M059J (cell line): ENCODE results near the gene ASAP2. TPM values are rescaled to one million over a fixed set of nuclear protein-coding genes. Genes with fewer than 3 reads are reported as not detected.

ENCODE experiments used
- DNase-seq: peaks from one replicate; pipeline ENCODE4 v3.0.0-alpha.2; 2012; ENCODE audit warnings: low read depth
- total RNA-seq: library from RNA; depleted of rRNA; stranded (reverse); fragments of >200 nt; shearing (Covaris generic); gene quantifications from 2 replicates; pipeline ENCODE4 v1.2.3, GENCODE V29; 2014

ASAP2 gene
- total RNA-seq, 1 experiment from 2014 or later: 17.2 TPM

DNA sequence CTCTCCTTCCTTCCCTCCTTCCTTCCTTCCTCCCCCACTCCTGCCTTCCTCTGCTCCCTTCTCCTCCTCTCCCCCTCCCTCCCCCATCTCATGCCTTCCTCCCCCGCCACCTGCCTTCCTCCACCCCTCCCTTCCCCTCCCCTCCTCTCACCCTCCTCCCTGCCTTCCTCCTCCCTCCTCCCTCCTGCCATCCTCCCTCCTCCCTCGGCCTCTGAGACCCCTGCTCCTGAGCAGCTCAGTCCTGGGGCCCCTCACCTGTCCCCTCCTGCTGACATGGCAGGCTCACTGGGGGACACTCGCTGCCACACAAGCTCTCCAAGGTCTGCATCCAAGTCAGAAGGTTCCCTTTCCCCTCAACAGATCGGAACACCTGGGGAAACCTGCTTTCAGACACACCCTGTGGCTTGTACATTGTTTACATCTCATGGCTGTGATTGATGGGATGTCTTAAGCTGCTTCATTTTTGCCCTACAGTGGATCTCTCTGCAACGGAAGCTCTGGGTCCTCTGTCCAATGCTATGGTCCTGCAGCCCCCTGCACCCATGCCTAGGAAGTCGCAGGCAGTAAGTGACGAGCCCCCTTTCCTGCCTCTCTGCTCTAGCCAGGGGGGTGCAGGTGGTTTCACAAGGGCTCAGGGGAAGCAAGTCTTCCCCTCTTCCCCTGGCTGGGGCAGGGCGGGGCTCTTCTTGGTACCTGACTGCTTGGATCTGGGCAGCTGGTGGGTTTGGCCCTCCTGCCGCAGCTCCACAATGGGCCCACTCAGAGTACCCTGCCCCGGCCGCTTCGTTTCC is 193.9 kb downstream of the ASAP2 start:
- DNase-seq: no peak

DNA sequence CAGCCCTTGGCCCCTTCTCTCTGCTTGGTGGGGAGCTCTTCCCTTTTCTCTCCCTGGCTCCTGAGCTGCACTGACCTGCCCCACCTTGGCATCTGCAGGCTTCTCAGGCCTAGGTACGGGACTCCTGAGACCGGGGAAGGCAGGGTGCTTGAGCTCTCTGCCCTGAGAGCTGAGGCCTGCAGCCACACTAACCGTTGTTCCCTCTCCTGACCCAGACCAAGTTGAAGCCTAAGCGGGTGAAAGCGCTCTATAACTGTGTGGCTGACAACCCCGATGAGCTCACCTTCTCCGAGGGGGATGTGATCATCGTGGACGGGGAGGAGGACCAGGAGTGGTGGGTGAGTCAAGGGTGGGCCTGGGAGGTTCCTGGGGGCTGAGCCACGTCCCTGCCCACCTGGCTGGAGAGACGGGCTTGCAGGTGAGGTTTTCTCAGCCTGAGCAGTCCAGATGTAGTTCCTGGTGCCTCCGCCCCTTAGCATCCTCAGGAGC is 194.5 kb downstream of the ASAP2 start:
- DNase-seq: no peak

DNA sequence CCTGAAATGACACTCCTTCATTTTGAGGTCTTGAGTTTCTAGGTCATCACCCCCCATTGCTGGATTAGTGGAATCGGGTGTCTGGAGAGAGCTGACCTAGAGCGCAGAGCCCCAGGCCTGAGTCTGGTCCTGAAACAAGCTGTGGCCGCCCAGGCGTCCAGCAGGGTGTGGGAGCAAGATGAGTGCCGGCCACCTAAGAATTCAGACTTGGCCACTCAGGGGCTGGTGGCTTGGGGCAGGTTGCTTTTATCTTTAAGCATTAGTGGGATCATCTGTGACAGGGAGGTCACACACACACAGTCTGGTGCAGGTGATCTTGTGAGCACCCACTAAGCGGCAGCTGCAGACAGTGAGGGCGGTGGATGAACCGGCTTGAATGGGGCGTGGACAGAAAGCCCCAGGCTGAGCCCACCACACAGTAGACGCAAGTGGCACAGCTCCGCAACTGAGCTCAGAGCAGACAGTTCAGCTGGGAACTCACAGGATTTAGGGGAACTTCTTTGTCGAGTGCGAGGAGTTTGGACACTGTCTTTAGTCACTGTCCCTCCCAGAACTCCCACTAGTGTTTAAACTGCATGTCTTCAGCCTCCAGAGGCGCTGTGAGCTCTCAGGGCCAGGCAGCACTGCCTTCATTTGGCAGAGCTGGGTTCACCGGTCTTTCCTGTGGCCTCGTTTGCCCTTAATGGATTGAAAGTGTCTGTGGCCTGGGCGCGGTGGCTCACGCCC is 195.2 kb downstream of the ASAP2 start:
- DNase-seq: no peak

DNA sequence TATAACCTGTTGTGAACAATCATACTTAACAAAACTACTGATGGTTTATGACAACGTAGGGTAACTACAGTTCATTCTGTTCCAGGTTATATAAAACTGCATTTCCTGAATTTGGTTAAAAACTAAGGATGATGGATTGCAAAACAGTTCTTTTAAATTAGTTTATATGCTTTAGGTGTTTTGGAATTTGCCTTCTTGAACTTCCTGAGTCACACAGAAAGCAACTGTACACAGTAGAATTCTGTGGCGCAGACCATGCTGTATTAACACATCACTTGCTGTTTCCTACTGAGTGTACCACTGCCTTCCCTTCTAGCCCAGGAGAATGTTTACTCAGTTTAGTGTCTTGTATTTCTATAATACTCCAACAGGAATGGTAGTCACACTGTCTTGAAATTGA is 197.3 kb downstream of the ASAP2 start:
- no peak for DNase-seq

DNA sequence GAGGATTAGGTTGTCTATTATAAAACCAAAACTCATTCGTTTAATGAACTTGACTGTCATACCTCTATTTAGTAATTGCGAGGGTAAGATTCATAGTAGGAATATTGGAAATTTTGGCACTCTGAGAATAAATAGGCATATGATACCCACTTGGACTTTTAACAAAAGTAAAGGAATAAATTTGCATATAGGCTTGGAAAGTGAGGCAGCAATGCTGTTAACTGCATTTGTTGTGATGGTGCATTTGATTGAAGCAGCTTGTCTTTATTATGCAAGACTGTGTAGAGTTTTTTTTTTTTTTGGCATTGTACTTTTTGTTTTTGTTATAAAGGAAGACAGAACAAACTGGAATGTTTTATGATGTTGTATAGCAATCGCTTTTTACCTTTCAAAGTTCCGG is 197.8 kb downstream of the ASAP2 start:
- DNase-seq: no peak

DNA sequence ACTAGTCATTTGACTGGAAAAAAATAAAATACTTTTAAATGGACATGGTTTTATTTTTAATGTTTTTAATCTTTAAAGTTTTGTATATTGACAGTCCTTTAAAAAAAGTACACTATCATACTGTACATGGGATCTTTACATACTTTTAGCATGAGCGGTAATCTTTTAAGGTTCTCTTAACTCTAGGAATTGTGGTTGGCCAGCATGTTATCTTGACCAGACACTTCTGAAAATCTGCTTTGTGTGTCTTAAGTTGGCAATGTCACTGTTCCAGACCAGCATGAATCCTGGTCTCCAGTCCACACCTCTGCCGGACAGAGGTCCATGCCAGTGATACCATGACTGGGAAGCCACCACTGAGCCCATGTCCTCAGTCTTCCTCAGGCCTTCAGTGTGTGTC is 199.0 kb downstream of the ASAP2 start:
- no peak for DNase-seq

DNA sequence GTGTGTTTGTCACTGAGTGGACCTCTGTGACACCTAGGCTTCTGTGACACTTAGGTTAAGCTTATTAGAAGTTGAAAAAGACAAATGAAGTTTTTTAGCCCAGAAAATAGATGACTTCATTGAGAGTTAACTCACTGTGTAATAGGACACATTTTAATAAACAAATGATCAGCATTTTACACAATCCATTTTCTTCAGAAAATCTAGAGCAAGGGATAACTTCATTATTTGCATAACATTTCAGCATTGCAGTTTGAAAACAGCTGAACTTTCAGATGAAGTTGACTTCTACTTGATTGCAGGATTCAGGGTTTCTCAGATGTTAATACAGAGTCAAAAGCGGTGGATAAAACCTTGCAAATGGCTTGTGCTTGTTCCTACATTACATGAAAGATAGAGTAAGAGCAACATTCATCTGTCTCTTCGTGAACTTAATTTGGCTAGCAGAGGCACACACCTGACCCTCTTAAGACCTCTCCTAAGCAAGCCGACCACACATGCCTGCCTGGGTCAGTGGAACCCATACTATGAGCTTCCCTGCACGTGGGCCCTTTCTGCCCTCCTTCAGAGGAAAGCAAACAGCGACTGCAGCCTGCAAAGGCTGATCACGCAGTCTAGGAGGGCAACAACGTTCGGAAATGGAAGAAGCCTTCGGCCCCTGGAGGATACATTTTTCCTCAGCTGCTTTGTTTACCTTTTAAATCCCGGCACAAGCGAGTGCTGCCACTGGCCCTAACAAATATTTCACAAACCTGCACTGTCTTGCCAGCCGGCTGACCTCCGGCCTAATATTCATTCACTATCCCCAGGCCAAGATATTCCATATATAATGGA is 200.1 kb downstream of the ASAP2 start:
- DNase-seq: no peak

DNA sequence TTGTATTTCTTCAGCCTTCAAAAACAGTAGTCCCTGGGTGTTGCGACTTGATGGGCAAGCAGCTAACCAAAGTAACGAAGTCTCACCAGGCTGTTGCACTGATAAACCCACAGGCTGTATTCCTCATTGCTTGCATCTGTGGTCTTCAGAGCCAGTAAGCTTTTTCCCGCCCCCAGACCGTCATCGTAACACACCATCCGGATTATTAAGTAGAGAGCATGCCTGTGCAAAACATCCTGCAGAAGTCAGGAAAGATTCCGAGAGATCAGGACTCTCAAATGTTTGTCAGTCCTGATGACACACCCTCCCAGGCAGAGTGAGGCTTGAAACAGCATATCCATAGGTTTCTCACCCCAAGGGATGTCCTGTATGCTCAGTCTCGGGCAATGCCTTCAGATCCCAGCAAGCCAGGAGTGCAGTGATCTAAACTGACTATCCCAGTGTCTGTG is 200.8 kb downstream of the ASAP2 start:
- DNase-seq: no peak

DNA sequence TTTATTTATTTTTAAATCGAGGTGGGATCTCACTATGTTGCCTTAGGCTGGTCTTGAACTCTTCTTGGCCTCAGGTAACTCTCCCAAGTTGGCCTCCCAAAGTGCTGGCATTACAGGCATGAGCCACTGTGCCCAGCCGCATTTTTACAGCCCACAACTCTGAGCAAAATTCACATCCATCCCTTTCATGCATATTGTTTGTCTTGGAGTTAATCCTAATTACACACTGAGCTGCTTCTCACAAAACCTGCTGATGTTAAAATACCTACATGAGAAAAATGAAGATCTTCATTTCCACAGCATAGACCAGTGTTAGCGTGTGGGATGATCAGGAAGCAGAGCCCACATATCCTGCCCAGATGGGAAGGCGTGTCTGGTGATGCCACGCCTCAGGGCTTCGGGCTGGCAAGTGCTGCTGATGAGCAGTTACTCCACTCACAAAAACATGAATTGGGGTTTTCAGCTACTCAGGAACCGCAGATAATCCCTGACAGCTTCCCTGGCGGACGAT is 202.1 kb downstream of the ASAP2 start:
- peak; percentile 19 for DNase-seq

DNA sequence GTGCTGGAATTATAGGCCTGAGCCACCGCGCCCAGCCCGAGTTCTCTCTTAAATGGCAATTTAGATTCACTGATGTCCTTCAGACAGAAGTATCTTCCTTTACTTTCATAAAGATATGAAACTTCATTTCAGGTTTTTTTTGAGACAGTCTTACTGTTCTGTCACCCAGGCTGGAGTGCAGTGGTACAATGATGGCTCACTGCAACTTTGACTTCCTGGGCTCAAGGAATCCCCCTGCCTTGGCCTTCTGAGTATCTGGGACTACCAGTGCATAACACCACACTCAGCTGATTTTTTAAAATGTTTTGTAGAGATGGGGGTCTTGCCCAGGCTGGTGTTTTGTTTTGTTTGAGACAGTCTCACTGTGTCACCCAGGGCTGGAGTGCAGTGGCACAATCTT is 203.5 kb downstream of the ASAP2 start:
- no peak for DNase-seq

DNA sequence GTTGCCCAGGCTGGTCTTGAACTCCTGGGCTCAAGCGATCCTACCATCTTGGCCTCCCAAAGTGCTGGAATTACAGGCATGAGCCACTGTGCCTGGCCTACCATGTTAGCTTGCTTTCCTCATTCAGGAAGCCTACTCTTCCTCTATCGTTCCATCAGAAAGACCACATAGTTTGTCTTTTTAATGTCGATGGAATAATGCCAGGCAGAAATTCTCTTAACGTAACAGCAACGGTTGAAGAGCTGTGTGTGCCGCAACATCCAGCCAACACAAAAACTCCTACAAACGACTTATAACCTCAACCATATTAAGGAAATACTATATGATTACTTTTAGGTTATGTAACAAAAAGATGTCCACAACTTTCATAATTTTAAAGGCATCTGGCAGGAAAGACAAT is 206.2 kb downstream of the ASAP2 start:
- DNase-seq: no peak

DNA sequence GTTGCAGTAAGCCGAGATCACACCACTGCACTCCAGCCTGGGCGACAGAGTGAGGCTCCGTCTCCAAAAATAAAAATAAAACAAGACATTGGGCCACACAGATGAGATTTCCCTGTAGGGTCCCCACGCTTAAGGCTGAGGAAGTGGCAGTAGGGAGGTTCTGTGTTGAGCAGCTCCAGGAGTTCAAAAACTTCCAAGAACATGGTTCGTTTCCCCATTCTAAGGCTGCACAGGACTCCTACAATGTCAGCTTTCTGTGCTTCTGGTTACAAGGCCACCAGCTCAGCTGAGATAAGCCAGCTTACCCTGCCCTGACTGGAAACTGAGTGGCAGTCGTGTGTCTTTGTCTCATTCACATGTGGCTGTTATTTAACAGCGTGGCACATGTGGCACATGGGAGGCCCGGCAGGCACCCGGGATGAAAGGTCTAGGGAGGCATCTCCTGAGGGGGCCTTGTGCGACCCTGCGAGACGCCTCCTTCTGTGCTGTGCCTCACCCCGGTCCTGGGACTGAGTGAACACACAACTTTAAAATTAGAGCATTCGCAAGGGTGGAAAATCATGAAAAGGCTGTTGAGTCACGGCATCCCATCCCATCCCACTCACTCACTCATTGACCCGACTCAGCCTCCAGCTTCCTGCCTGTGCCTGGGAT is 209.0 kb downstream of the ASAP2 start:
- no peak for DNase-seq

DNA sequence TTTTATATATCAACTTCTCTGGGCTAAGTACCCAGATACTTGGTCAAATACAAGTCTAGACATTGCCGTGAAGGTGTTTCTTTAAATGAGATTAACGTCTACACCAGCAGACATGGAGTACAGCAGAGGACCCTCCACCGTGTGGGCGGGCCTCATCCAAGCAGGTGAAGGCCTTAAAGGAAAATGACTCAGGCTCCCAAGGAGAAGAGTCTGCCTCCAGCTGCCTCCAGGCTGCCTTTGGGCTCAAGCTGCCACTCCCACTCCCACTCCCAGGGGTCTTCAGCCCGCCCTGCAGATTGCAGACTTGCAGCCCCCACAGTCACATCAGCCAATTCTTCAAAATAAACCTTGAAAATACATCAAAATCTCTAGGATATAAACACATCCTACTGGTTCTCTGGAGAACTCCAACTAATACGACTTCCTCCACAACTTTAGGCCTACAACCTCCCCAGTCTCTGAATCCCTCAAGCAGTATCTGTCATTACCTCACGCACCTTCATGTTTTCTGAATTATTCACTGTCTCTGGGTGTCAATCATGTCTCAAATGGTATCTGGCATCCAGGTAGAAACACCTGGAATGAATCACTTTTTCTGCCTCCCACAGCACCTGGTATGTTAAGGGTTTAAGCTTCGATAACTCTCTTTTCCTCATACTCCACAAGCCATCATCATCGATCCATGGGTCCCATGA is 209.8 kb downstream of the ASAP2 start:
- DNase-seq: no peak

DNA sequence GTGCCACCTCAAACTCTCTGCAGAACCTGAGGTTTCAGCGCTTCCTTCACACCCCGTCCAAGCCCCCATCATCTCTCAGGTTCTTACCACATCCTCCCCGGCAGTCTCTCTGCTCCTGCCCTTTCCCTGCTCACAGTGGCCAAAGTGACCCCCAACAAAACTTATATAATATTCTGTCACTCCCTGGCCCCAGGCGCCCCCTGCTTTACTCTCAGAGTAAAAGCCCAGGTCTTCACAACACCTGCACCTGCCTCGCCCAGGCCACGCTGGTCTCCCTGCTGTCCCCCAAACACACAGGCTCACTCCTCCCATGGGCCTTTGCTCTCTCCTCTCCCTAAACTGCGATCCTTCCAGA is 210.3 kb downstream of the ASAP2 start:
- DNase-seq: no peak

DNA sequence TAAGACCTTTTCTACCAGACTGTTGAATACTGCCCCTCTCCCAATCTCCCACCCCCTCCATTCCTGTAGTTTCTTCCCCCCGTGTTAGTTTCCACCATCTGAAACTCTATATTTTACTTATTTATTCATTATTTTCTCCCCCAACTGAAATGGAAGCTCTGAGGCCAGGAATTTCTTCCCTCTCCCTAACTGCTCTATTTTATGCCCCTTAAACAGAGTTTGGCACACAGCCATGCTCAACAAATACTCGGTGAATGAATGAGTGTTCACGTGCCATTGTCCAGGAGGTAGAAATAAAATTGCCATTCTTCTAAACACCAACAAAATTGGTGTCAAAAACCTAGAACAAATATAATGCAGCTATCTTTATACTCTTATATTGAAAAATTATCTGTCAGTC is 211.1 kb downstream of the ASAP2 start:
- DNase-seq: no peak

DNA sequence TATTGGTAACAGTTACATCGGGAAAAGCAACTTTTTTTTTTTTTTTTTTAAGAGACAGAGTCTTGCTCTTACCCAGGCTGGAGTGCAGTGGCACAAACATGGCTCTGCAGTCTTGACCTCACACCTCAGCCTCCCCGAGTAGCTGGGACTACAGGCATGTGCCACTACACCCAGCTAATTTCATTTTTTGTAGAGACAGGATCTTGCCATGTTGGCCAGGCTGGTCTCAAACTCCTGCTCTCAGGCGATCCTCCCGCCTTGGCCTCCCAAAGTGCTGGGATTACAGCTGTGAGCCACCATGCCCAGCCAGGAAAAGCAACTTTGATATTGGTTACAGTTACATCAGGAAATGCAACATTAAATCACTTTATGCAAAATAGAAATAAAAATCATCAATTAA is 212.1 kb downstream of the ASAP2 start:
- no peak for DNase-seq

DNA sequence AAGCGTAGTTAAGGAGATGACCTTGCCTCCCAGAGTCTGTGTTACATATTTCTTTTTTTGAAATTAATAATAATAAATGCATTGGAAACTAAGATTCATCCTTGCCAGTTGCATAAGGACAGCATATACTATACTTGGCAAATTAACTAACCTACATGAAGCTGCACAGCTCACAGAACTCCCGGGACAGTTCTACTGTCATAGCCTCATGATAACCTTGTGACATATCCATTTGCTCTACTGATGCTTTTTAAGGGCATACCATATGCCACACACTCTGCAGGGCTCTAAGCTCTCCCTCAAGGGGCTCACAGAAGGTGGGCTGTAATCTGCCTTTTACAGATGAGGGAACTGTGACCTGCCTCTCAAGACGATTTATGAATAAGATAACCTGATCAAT is 212.9 kb downstream of the ASAP2 start:
- no peak for DNase-seq

DNA sequence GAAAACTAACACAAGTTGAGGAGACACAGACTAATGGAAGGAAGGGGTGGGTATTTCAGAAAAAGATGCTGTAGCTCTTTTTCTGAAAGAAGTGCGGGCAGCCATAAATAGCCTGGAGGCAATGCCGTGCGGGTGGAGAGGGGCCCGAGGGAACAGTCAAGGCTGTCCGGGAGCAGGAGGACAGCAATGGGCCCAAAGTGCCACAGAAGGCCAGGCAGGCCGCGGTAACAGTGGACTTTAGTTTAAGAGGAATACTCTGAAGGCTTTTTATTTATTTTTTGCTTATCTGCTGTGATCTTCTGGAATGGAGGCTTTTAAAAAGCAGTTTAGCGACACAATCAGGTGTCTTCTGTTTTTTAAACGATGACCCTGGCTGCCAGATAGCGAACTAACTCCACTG is 213.9 kb downstream of the ASAP2 start:
- DNase-seq: no peak

DNA sequence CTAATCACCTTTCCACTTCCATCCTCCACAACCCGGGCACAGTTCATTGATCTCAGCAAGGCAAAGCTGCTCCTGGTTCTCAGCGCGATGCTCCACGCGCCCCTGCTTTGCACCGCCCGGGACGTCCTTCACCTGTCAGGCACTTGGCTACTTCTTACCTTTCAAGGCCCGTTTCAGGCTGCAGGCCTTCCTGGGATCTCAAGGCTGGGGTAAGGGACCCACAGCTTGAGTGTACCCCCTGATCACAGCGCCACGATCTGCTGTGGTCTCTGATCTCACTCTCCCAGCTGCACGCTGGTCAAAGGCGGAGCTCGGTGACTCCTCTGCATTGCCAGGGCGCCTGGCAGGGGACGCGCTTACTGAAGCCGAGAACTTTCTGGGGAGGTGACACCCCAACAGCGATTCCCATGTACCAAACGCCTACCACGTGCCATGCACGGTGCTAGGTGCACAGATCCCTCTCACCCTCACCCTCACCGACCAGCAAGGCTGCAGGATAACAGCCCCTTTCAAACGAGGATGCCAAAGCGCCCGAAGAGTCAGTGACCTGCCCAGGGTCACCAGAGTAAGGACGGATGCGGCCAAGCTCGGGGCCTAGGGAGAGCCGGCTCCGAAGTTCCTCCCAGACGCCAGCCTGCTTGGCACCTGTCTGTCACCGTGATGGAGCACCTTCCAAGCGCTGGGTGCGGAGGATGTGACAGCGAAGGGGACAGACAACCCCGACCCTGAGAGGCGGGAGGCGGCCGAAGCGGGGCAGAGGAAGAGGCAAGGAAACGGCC is 215.9 kb downstream of the ASAP2 start:
- DNase-seq: peak; percentile 39
